Neural progenitor cell (in vitro differentiated cells): ENCODE measurements around the gene SLC4A7.

Experiments used
- EZH2 ChIP-seq: fragments of 200-600 bp; sonication (generic); IDR thresholded peaks from 2 replicates; pipeline ENCODE4 v1.6.1; 2017; ENCODE audit warnings: antibody characterized with exemption, mild to moderate bottlenecking, moderate library complexity
- TF ChIP-seq, protein P1 (sequence below): fragments of 200-600 bp; sonication (generic); IDR thresholded peaks from 2 replicates; pipeline ENCODE4 v1.5.1; 2017; ENCODE audit warnings: antibody characterized with exemption, mild to moderate bottlenecking

GRCh38 chr3:27526614-27527315 is 42.6 kb upstream of the SLC4A7 start:
- TF ChIP-seq, protein P1, sequence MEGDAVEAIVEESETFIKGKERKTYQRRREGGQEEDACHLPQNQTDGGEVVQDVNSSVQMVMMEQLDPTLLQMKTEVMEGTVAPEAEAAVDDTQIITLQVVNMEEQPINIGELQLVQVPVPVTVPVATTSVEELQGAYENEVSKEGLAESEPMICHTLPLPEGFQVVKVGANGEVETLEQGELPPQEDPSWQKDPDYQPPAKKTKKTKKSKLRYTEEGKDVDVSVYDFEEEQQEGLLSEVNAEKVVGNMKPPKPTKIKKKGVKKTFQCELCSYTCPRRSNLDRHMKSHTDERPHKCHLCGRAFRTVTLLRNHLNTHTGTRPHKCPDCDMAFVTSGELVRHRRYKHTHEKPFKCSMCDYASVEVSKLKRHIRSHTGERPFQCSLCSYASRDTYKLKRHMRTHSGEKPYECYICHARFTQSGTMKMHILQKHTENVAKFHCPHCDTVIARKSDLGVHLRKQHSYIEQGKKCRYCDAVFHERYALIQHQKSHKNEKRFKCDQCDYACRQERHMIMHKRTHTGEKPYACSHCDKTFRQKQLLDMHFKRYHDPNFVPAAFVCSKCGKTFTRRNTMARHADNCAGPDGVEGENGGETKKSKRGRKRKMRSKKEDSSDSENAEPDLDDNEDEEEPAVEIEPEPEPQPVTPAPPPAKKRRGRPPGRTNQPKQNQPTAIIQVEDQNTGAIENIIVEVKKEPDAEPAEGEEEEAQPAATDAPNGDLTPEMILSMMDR = no peak
- TF ChIP-seq EZH2 = no peak
